ENCODE results near the gene NFIB.

The NFIB gene

GRCh38 chr9:14185016-14185415, 128.9 kb downstream of the NFIB start:
- no peak for DNase-seq (ENCODE audit: low read depth)

GRCh38 chr9:14183001-14183400, 130.9 kb downstream of the NFIB start:
- DNase-seq (ENCODE audit: low read depth), result no peak

DNA sequence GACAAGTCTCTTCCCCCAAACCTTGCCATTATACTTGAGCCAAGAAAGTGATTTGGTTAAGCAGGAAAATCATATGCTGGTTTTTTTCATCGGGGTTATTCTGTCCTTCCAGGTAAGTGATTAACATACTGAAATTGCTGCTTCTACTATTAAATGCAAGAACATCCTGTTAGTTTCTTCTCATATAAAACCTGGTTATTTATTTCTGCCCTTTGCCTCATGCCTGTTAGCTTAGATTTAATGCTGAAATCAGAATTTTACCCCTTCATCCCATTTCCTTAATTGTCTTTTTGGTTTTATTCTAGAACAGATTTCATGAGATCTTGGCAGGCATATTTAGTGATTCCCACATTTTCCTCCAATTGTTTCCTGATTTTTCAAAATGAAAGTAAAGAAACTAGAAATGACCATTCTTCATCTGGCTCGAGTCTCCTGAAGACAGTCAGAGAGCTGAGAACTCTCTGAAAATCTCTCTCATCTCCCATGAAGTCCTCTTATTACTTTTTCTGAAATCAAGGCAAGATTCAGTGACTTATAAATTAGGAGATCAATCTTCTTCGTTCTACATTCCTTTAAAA, 132.9 kb downstream of the NFIB start:
- DNase-seq (ENCODE audit: low read depth), result no peak

DNA sequence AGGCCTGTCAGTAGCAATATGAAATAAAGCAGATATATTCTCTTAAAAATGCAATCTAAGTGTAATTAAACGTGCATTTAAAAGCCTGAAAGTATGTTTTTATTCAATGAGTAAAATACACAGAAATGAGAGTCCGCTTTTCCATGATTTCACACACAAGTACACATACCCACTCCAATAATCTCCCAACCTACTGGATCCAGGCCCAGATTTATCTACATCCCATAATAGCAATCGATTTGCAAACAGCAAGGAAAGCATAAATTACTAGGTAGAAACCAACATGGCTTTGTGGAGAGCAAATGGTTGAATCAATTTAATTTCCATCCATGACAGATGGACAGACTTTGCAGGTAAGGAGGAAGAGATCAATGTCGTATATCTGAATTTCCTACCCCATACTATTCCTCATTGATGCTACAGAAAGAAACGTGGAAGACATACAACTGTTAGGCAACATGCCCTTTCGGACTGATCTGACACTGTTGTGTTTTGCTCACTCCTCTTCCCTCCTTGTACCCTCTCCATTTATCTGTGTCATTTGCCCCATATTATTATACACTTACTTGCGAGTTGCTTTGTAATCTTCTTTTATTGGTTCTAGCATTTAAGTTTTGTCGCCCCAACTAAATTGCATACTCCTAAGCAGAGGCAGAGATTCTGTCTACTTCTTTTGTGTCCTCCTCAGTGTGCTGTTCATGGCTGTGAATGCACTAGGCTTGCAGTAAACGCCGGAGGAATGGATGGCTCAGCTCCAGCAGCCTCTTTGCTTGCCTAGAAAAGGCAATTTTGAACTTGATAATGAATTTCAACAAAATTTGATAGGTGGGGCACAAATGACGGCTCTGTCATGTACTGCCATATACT, 133.6 kb downstream of the NFIB start:
- no peak for DNase-seq (ENCODE audit: low read depth)

DNA sequence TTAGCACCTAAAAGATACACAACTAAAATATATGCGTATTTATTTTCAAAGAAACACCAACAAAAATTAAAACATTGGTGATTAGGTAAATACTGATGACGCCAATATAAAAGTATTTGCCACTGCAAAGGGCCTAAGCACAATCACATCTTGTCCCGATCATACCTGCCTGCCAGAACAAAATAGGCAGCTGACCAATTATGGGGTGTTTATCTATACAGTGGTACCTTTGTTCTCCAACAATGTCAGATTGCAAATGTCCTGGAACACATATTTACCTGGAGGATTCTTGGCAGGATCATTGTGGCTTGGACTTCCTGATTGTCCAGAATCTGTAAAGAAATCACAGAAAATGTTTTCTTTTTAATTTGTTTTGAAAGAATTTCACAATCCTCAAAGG, 134.5 kb downstream of the NFIB start:
- no peak for DNase-seq (ENCODE audit: low read depth)

- no peak for DNase-seq (ENCODE audit: low read depth)
Observed at GRCh38 chr9:14175778-14176177, 138.2 kb downstream of the NFIB start.

DNA sequence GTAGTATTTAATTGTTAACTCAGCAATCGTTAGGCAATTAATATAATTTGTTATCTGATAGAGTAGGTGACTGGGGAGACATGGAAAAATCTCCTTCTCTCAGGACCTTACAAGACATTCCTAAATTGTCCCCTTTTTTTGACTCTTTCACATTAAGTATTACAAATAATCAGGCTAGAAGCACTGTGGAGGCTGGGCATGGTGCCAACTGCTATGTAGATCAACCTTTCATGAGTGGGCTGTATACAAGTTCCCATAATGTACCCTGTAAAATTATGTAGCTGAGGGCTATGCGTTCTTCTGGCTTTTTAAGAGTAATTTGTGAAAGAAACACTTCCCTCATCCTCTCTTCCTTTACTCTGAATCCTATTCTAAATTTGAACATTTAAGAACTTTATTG, 140.2 kb downstream of the NFIB start:
- DNase-seq (ENCODE audit: low read depth), result no peak

- no peak for DNase-seq (ENCODE audit: low read depth)
Observed at GRCh38 chr9:14170973-14171596, 142.9 kb downstream of the NFIB start.

DNA sequence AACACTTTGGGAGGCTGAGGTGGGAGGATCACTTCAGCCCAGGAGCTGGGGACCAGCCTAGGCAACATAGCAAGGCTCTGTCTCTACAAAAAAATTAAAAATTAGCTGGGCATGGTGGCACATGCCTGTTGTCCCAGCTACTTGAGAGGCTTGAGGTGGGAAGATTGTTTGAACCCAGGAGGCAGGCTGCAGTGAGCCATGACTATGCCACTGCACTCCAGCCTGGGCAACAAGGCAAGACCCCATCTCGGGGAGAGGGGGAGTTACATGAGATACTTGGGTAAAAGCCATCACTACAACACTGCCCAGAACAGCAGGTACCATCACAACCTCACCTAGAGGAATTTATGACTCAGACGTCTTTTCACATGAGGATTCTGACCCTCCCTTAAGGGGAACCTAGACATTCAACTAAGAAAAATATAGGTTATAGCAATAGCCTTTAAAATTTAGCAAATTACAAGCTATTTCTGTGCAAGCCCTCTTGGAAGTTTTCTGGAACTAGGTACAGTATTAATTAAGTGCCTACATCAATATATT, 143.5 kb downstream of the NFIB start:
- DNase-seq (ENCODE audit: low read depth), result no peak

- DNase-seq (ENCODE audit: low read depth), result no peak
Observed at GRCh38 chr9:14168381-14168780, 145.6 kb downstream of the NFIB start.

GRCh38 chr9:14165376-14166035, 148.4 kb downstream of the NFIB start:
- DNase-seq (ENCODE audit: low read depth), result no peak

- no peak for DNase-seq (ENCODE audit: low read depth)
Observed at GRCh38 chr9:14164908-14165307, 149.0 kb downstream of the NFIB start.

DNA sequence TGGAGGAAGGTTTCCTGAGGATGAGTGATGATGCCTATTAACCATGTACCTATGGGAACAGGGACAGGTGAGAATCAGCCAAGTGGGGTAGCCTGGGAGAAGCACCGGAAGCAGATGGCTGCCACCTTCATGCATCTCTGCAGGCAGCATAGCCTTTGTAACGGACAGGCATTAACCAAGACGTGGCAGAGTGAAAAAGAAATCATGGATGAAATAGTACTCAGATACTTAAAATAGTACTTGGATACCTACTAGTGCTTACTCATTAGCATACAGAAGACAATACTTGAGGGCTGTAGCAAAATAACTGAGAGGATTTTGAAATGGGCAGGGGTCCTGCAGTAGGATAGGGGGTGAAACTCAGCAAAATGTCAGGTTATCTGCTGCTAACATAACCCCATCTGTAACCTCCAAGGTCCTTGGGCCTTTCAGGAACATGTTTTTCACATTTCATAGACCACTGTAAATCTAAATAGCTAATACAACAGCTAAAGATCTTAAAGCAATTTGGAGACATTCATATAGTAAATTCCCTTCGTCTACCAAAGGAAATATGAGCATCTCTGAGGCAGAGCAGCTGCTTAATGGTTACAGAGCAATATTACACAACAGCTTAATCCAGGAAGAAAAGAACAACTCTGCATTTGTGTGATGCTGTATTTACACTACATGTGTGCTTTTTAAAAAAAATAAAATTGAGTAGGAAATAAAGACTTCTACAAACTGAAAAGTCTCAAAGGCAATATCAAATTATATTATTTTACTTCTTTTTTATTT, 154.3 kb downstream of the NFIB start:
- DNase-seq (ENCODE audit: low read depth), result no peak

DNA sequence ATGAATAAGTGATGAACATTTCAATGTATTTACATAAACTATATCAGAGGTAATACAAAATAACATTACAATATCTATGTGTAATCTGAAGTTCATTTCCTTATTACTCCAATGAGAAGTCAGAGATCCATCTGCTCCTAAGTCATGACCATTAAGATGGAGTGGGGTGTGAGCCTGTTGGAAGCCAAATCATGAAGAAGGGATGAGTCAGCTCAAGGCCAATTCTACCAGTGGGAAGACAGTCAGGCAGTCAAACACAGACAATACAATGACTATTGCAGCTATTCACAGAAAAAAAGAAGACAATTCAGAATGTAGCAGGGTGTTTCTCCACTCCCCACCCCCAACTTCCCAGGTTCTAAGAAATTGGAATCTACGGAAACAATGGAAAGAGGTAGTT, 155.0 kb downstream of the NFIB start:
- no peak for DNase-seq (ENCODE audit: low read depth)

- no peak for DNase-seq (ENCODE audit: low read depth)
Observed at GRCh38 chr9:14158136-14158813, 155.7 kb downstream of the NFIB start.

- DNase-seq (ENCODE audit: low read depth), result no peak
Observed at GRCh38 chr9:14157191-14157590, 156.8 kb downstream of the NFIB start.

DNA sequence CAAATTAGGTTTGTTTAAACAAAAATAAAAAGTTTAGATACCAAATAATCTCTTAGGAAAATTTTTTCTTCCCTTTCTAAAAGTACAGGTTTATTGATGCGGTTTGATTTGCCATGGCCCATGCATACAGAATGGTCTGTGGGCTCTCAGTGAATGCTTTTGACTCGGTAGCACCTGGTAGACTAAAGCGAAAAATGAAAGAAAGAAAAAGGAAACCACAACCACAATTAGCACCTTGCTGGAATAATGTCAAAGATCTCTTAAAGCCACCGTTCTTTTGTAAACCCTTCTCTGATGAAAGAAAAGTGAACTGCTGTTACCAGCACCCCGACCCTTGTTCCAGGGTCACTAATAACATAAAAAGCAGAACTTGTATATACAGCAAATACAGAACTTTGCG, 157.9 kb downstream of the NFIB start:
- no peak for DNase-seq (ENCODE audit: low read depth)

- DNase-seq (ENCODE audit: low read depth), result no peak
Observed at GRCh38 chr9:14155237-14155636, 158.7 kb downstream of the NFIB start.

DNA sequence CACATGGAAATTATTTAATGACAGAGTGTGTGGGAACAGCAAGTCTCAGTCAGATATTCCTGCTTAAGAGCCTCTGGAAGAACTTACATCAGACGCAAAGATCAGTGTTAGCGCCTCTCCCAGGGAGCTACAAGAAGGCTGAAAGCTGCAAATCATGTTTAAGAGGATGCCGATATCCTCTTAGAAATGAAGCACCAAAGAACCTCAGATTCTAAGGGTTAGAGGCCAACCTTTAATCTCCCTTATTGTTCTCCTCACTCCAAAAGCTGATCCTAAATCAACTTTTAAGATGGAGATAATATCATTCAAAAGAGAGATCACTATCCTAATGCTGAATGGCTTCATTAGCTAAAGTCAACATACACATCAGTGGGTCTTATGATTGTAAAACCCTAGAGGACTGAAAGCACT, 160.6 kb downstream of the NFIB start:
- no peak for DNase-seq (ENCODE audit: low read depth)

DNA sequence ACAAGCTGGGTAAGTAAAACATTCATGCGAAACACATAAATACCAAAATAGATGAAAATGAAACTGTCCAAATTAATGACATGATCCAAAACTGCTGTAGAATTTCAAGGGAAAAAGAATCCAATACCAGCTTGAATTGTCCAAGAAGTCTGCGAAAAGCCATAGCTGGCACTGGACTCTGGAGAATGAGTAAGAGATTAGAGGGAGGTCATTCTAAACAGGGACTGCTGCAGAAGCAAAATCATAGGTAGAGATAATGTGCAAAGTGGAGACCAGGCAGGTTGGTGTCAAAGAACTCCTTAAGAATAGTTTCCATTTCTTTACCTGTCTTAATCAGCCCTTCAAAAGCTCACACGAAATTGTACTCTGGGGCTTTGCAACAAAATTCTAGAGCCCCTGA, 162.5 kb downstream of the NFIB start:
- no peak for DNase-seq (ENCODE audit: low read depth)

- DNase-seq (ENCODE audit: low read depth), result no peak
Observed at GRCh38 chr9:14148501-14149103, 165.3 kb downstream of the NFIB start.
